Cardiac fibroblast (primary cell): ENCODE results near the gene ELL.
A peak's percentile ranks its signal among the peaks of the same experiment; 100 is the strongest.
"Not testable (repeated sequence)": the region's sequence is repeated elsewhere in the genome, so short reads cannot be mapped to it uniquely, and the experiment has no call there.

Experiments used
- DNase-seq, 2 donors: peaks; one replicate each; pipeline versions ENCODE4 v3.0.0 to v3.0.0-alpha.2; 2010; ENCODE audit warnings: low read depth in 2 of 2
- H3K4me3 ChIP-seq, 2 donors: replicated peaks in 1 of 2; 1 replicate in 1 of 2; 2 replicates in 1 of 2; pipeline ENCODE4 v1.5.1; 2011; ENCODE audit warnings: low read depth in 2 of 2, low read length in 2 of 2, mild to moderate bottlenecking in 2 of 2, moderate library complexity in 1 of 2
- CTCF ChIP-seq: IDR thresholded peaks from one replicate; pipeline ENCODE4 v1.5.1; 2011; ENCODE audit warnings: low read depth, mild to moderate bottlenecking, low read length, inconsistent platforms

The ELL gene

GRCh38 chr19:18406749-18407148 lies 115.1 kb downstream of the ELL start:
- H3K4me3 ChIP-seq = no peak overlapping the region
- no peak for TF ChIP-seq CTCF
- DNase-seq = no peak

- H3K4me3 ChIP-seq, DNase-seq: not testable (repeated sequence)
Observed at GRCh38 chr19:18405754-18406153, 116.1 kb downstream of the ELL start.

- not testable (repeated sequence) for H3K4me3 ChIP-seq, DNase-seq
Observed at GRCh38 chr19:18402455-18403248, 119.2 kb downstream of the ELL start.

GRCh38 chr19:18401580-18402112 lies 120.2 kb downstream of the ELL start:
- no peak overlapping the region for H3K4me3 ChIP-seq
- DNase-seq = peak; percentile 76 to 85
- TF ChIP-seq CTCF = peak; percentile 56

- no peak overlapping the region for H3K4me3 ChIP-seq
- peak; percentile 58 to 69 for DNase-seq
- TF ChIP-seq CTCF = no peak
Observed at GRCh38 chr19:18399008-18399407, 122.9 kb downstream of the ELL start.

- no peak for TF ChIP-seq CTCF
- no peak within 1 kb of the TSS for H3K4me3 ChIP-seq
- DNase-seq = no peak
Observed at GRCh38 chr19:18397242-18398202, 124.3 kb downstream of the ELL start, which contains the start of gene LRRC25. Gene LRRC25, minus strand, starts transcription at chr19:18397622. Its CDS starts 659 bp downstream, at chr19:18396963.

GRCh38 chr19:18396471-18397241 lies 125.2 kb downstream of the ELL start:
- TF ChIP-seq CTCF = no peak
- no peak overlapping the region for H3K4me3 ChIP-seq
- DNase-seq = no peak
